Suprapubic skin (tissue), 4 donors: ENCODE measurements around the gene MMP28.

ENCODE experiments used
- CTCF ChIP-seq, 2 donors: fragments of 200-600 bp in 1 of 2; fragments of 450-650 bp in 1 of 2; sonication (generic) in 1 of 2; IDR thresholded peaks; one replicate each; pipeline ENCODE4 v1.5.1; 2016 to 2019; ENCODE audit warnings: antibody characterized with exemption in 2 of 2, mild to moderate bottlenecking in 1 of 2, moderate library complexity in 1 of 2
- EP300 ChIP-seq: sonication (generic); formaldehyde crosslinking; IDR thresholded peaks from one replicate; pipeline ENCODE4 v1.6.1; 2017; ENCODE audit warnings: antibody characterized with exemption
- POLR2A ChIP-seq, 2 donors: fragments of 450-650 bp; IDR thresholded peaks; one replicate each; pipeline ENCODE4 v1.6.1; 2017; ENCODE audit warnings: antibody characterized with exemption in 2 of 2, mild to moderate bottlenecking in 2 of 2, moderate library complexity in 2 of 2
- POLR2AphosphoS5 ChIP-seq, 3 donors: sonication (generic); formaldehyde crosslinking; IDR thresholded peaks; one replicate each; pipeline ENCODE4 v1.6.1; 2017; ENCODE audit warnings: antibody characterized with exemption in 3 of 3

GRCh38 chr17:35769895-35770486 lies 25.4 kb downstream of the MMP28 start:
- TF ChIP-seq CTCF (IDR thresholded peaks at IDR 0.05) (no peak), POLR2AphosphoS5 (IDR thresholded peaks at IDR 0.05) (no peak), EP300 (no peak), POLR2A (IDR thresholded peaks at IDR 0.05) (no peak)
